Spleen (tissue), 7 donors: Measurements from ENCODE around the gene KLHL30.

Experiments used
- CTCF ChIP-seq, 11 experiments: fragments of 200-600 bp in 7 of 11; fragments of 450-650 bp in 4 of 11; sonication (generic) in 4 of 11; IDR thresholded peaks in 8 of 11; conservative IDR thresholded peaks in 3 of 11; 1 replicate in 7 of 11; 2 replicates in 4 of 11; pipeline versions ENCODE4 v1.4.0 to v1.8.0; 2016 to 2021; ENCODE audit warnings: antibody characterized with exemption in 11 of 11, inconsistent platforms in 4 of 11, mild to moderate bottlenecking in 1 of 11
- POLR2A ChIP-seq, 3 donors: fragments of 450-650 bp; IDR thresholded peaks; one replicate each; pipeline ENCODE4 v1.5.1; 2017; ENCODE audit warnings: antibody characterized with exemption in 3 of 3, mild to moderate bottlenecking in 1 of 3
- POLR2AphosphoS5 ChIP-seq, 3 donors: sonication (generic); formaldehyde crosslinking; IDR thresholded peaks; one replicate each; pipeline ENCODE4 v1.5.1; 2017; ENCODE audit warnings: antibody characterized with exemption in 3 of 3
- donor health status: DM: no; HTN: no; CAD: no; lungs with moderate emphysema.
- donor health status: DM: no; HTN: no; CAD: no.
- donor health status: DM: no; HTN: no; CAD: no.

GRCh38 chr2:238108423-238109183 is 29.9 kb upstream of the KLHL30 start:
- TF ChIP-seq CTCF (IDR thresholded peaks at IDR 0.05 in 8 of 11, conservative IDR thresholded peaks at IDR 0.05 in 3 of 11) (no peak), POLR2AphosphoS5 (IDR thresholded peaks at IDR 0.05) (peak in 1 of 3 donors; percentile 59), POLR2A (IDR thresholded peaks at IDR 0.05) (no peak)
